Measurements from ENCODE around the gene FCHSD1. TPM values are rescaled to one million over a fixed set of nuclear protein-coding genes. Genes with fewer than 3 reads are reported as not detected.

FCHSD1 gene
- total and polyA plus RNA-seq, 2 of the 4 experiments (the other 2 are of a cell fraction): 33.2 to 62.1 TPM

GRCh38 chr5:141635646-141636045 lies 15.6 kb downstream of the FCHSD1 start:
- Histone ChIP-seq H3K9me1 (ENCODE audit: insufficient read depth, low read length) (peaks cover 28% of the 10 kb centered on the region), H3K9me3 (ENCODE audit: control insufficient read depth, insufficient read depth, low read length) (no peaks in the 10 kb centered on the region), H4K8ac (ENCODE audit: low read depth in 2 of 2, low read length in 2 of 2) (no peak overlapping the region), H2AK9ac (replicated peaks; ENCODE audit: low read depth, low read length, poor library complexity) (peak overlapping the region; percentile 89), H4K5ac (ENCODE audit: low read depth, low read length) (no peak overlapping the region), H3K27me3 (ENCODE audit: control insufficient read depth, insufficient read depth, low read length) (no peaks in the 10 kb centered on the region), H3K79me1 (ENCODE audit: low read depth in 1 of 2, low read length in 2 of 2) (peaks cover 30 to 47% of the 10 kb centered on the region in 2 experiments), H2BK120ac (ENCODE audit: low read depth, low read length) (no peak overlapping the region), H3K4me1 (ENCODE audit: control insufficient read depth, insufficient read depth, low read length) (peaks cover 12% of the 10 kb centered on the region), H2BK5ac (ENCODE audit: low read depth, low read length, poor library complexity, severe bottlenecking) (no peak overlapping the region), H2BK15ac (ENCODE audit: low read depth, low read length) (no peak overlapping the region), H3K14ac (replicated peaks; ENCODE audit: low read depth, low read length) (peak overlapping the region; percentile 65; the same call in 1 of the 2 replicates), H3K4ac (ENCODE audit: low read depth, low read length) (0 out of 2 replicates have a peak overlapping the region, but pooled peaks have one; percentile 75), H3K18ac (ENCODE audit: low read depth, low read length) (no peak overlapping the region), H3K9ac (ENCODE audit: low read depth, low read length) (peak overlapping the region; percentile 97), H2AFZ (replicated peaks; ENCODE audit: low read length, poor library complexity) (no peak overlapping the region), H3K27ac (ENCODE audit: insufficient read depth, low read length) (no peak overlapping the region), H3K36me3 (ENCODE audit: control insufficient read depth, insufficient read depth, low read length) (peaks cover 8% of the 10 kb centered on the region), H3K23ac (ENCODE audit: low read depth, low read length) (peak overlapping the region; percentile 95), H3K4me3 (ENCODE audit: insufficient read depth, low read depth, low read length) (peak overlapping the region; percentile 97), H3K56ac (ENCODE audit: extremely low read depth, insufficient read depth, low read length) (no peak overlapping the region), H4K20me1 (ENCODE audit: insufficient read depth, low read length) (peaks cover 27% of the 10 kb centered on the region), H2BK20ac (ENCODE audit: low read depth, low read length) (no peak overlapping the region), H4K91ac (ENCODE audit: insufficient read depth, low read depth, low read length) (no peak overlapping the region), H2AK5ac (ENCODE audit: low read depth, low read length) (no peak overlapping the region), H3K4me2 (ENCODE audit: low read depth, low read length) (peak overlapping the region; percentile 100)
- no peak for DNase-seq
- in situ Hi-C loops (cut with MboI; ENCODE audit: low sequenced_read_pairs) (no loop called here), intact Hi-C loops (cut with micrococcal nuclease) (loop anchor here (2.0 kb wide), 1 partner anchor 43 kb away; no protein-coding TSS in a partner anchor), dilution Hi-C loops (cut with HindIII; ENCODE audit: low sequenced_read_pairs, unreplicated experiment) (no loop called here)
- ChIA-PET POLR2A (ENCODE audit: unreplicated experiment) (no interaction called here), CTCF (interaction anchor here (2.8 kb wide), 2 partner anchors 16 to 43 kb away, joined by 13 to 17 read pairs; partner anchors contain the start of gene DIAPH1)
- TF ChIP-seq FOS (IDR thresholded peaks at IDR 0.05; ENCODE audit: low read depth, low read length) (no peak), NFE2L2 (IDR thresholded peaks at IDR 0.05; ENCODE audit: low read depth, low read length) (no peak), CHD1 (IDR thresholded peaks at IDR 0.05; ENCODE audit: low read depth, low read length) (no peak), MAFK (IDR thresholded peaks at IDR 0.05; ENCODE audit: low read depth, low read length) (no peak), CEBPB (IDR thresholded peaks at IDR 0.05; ENCODE audit: low read depth, low read length) (no peak), RCOR1 (IDR thresholded peaks at IDR 0.05; ENCODE audit: insufficient replicate concordance, low read length) (no peak), ELK1 (IDR thresholded peaks at IDR 0.05; ENCODE audit: borderline replicate concordance, low read depth, low read length) (no peak), SMC3 (IDR thresholded peaks at IDR 0.05; ENCODE audit: low read depth, low read length) (no peak), POLR2A (IDR thresholded peaks at IDR 0.05; ENCODE audit: low read depth, low read length) (no peak), CTCF (conservative IDR thresholded peaks at IDR 0.05; ENCODE audit: low read depth, low read length) (no peak), RFX5 (IDR thresholded peaks at IDR 0.05; ENCODE audit: low read depth, low read length) (no peak), RAD21 (IDR thresholded peaks at IDR 0.05; ENCODE audit: low read length) (no peak), MXI1 (IDR thresholded peaks at IDR 0.05; ENCODE audit: borderline replicate concordance, low read depth, low read length) (no peak), USF2 (IDR thresholded peaks at IDR 0.05; ENCODE audit: low read depth, low read length) (no peak), MAZ (IDR thresholded peaks at IDR 0.05; ENCODE audit: borderline replicate concordance, low read depth, low read length) (no peak), BHLHE40 (IDR thresholded peaks at IDR 0.05; ENCODE audit: low read depth, low read length) (no peak)
- BruUV-seq (replicated peaks): no TSS peak
- no peak for ATAC-seq (ENCODE audit: low read depth)
- WGBS, 2 experiments (ENCODE audit: extremely low coverage in 2 of 2, insufficient read length in 1 of 2): no CpG with 5 or more reads among the region's 7 CpGs

Measured in IMR-90 (cell line).